IMR-90 (cell line): ENCODE results near the gene VEPH1.

Experiments
- CEBPB ChIP-seq: IDR thresholded peaks from 2 replicates; pipeline ENCODE4 v1.6.1; 2012; ENCODE audit warnings: low read depth, low read length, improper control_type of control experiment
- MAFK ChIP-seq: IDR thresholded peaks from 2 replicates; pipeline ENCODE4 v1.6.1; 2012; ENCODE audit warnings: low read depth, low read length, improper control_type of control experiment
- MAZ ChIP-seq: IDR thresholded peaks from 2 replicates; pipeline ENCODE4 v1.6.1; 2012; ENCODE audit warnings: low read depth, mild to moderate bottlenecking, low read length, improper control_type of control experiment, moderate library complexity, borderline replicate concordance
- NFE2L2 ChIP-seq: fragments of 150-350 bp; IDR thresholded peaks from 2 replicates; pipeline ENCODE4 v1.6.1; 2016; ENCODE audit warnings: low read depth, mild to moderate bottlenecking, low read length
- POLR2A ChIP-seq: IDR thresholded peaks from 2 replicates; pipeline ENCODE4 v1.6.1; 2012; ENCODE audit warnings: mild to moderate bottlenecking, low read depth, low read length
- RAD21 ChIP-seq: IDR thresholded peaks from 2 replicates; pipeline ENCODE4 v1.6.1; 2012; ENCODE audit warnings: low read length, improper control_type of control experiment
- TF ChIP-seq, protein P1 (sequence below): conservative IDR thresholded peaks from 2 replicates; pipeline ENCODE4 v1.5.1; 2012; ENCODE audit warnings: mild to moderate bottlenecking, low read depth, low read length, improper control_type of control experiment

- TF ChIP-seq, protein P1, sequence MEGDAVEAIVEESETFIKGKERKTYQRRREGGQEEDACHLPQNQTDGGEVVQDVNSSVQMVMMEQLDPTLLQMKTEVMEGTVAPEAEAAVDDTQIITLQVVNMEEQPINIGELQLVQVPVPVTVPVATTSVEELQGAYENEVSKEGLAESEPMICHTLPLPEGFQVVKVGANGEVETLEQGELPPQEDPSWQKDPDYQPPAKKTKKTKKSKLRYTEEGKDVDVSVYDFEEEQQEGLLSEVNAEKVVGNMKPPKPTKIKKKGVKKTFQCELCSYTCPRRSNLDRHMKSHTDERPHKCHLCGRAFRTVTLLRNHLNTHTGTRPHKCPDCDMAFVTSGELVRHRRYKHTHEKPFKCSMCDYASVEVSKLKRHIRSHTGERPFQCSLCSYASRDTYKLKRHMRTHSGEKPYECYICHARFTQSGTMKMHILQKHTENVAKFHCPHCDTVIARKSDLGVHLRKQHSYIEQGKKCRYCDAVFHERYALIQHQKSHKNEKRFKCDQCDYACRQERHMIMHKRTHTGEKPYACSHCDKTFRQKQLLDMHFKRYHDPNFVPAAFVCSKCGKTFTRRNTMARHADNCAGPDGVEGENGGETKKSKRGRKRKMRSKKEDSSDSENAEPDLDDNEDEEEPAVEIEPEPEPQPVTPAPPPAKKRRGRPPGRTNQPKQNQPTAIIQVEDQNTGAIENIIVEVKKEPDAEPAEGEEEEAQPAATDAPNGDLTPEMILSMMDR, result no peak
- TF ChIP-seq POLR2A (no peak), MAFK (no peak), MAZ (no peak), RAD21 (no peak), NFE2L2 (no peak), CEBPB (no peak)
Measured at GRCh38 chr3:157423337-157423736, 79.9 kb downstream of the VEPH1 start.
